BLaER1 treated with 17β-estradiol and CSF1 and Interleukin-3, amounts not matched to agents 10 nM and 100 nM (cell line): ENCODE results near the gene ITGB1.
"Not testable (repeated sequence)": the region's sequence is repeated elsewhere in the genome, so short reads cannot be mapped to it uniquely, and the experiment has no call there.

Source experiments
- H3K27ac ChIP-seq, 11 experiments: shearing (Covaris generic); formaldehyde crosslinking; 2 replicates each; pipeline ENCODE4 v1.8.1; 2022
- H3K27me3 ChIP-seq, 11 experiments: shearing (Covaris generic); formaldehyde crosslinking; 2 replicates each; pipeline ENCODE4 v1.8.1; 2022
- H3K36me3 ChIP-seq, 11 experiments: shearing (Covaris generic); formaldehyde crosslinking; 2 replicates each; pipeline ENCODE4 v1.8.1; 2022
- H3K4me1 ChIP-seq, 10 experiments: shearing (Covaris generic); formaldehyde crosslinking; 2 replicates each; pipeline ENCODE4 v1.8.1; 2022
- H3K4me2 ChIP-seq, 11 experiments: shearing (Covaris generic); formaldehyde crosslinking; 2 replicates each; pipeline ENCODE4 v1.8.1; 2022
- H3K4me3 ChIP-seq, 10 experiments: shearing (Covaris generic); formaldehyde crosslinking; 2 replicates each; pipeline ENCODE4 v1.8.1; 2022
- H3K9ac ChIP-seq, 11 experiments: shearing (Covaris generic); formaldehyde crosslinking; 2 replicates each; pipeline ENCODE4 v1.8.1; 2022
- H3K9me3 ChIP-seq, 11 experiments: shearing (Covaris generic); formaldehyde crosslinking; replicated peaks in 1 of 11; 2 replicates each; pipeline ENCODE4 v1.8.1; 2022
- H4K20me1 ChIP-seq, 11 experiments: shearing (Covaris generic); formaldehyde crosslinking; 2 replicates each; pipeline ENCODE4 v1.8.1; 2022
- Cebpa-rat ChIP-seq, 11 experiments: shearing (Covaris generic); IDR thresholded peaks; 2 replicates each; pipeline ENCODE4 v1.8.1; 2022

The ITGB1 gene

DNA sequence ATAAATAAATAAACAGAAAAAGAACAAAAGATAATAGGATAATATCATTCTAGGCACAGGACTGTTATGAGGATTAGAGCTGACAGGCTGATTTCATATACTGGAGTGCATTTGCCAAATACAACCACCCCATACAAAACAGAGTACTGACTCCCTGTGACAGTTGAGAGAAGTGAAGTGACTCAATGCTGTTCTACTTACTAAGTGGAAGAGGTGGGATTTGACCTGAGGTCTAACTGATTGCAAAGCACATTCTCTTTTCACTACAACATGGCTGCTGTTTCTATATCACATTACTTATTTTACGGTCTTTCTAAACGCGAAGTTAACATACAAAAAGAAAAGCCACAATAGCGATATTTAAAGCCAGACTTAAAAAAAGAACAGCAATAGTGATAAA, 51.4 kb downstream of the ITGB1 start:
- Histone ChIP-seq H3K27me3 (no peaks in the 10 kb centered on the region), H4K20me1 (peaks cover 0 to 23% (median 0%) of the 10 kb centered on the region in 11 experiments; a peak in 4 of 22 replicates), H3K9ac (no peak overlapping the region), H3K36me3 (peaks cover 75 to 100% (median 89%) of the 10 kb centered on the region in 11 experiments), H3K4me3 (no peak overlapping the region), H3K4me2 (no peak overlapping the region), H3K9me3 (no peaks in the 10 kb centered on the region), H3K27ac (no peak overlapping the region), H3K4me1 (no peaks in the 10 kb centered on the region)
- no peak for TF ChIP-seq Cebpa-rat (IDR thresholded peaks at IDR 0.05)

DNA sequence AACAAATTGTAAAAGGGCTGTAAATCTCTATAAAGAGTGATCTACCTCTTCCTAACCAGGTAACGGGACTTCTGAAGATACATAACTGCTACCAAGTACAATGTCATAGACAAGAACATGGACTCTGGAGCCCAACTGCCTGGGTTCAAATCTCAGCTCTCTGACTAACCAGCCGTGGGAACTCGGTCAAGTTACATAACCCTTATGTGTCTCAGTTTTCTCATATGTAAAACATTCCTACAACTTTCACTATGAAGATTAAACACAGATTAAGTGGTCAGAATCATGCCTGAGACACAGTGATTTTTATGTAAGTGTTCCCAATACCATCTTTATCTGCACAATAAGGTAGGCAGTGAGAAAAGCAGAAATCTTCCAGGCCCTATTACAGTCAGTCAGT, 52.6 kb downstream of the ITGB1 start:
- Histone ChIP-seq H3K9ac (no peak overlapping the region), H3K9me3 (no peaks in the 10 kb centered on the region), H3K4me3 (no peak overlapping the region), H4K20me1 (peaks cover 0 to 19% (median 0%) of the 10 kb centered on the region in 11 experiments; a peak in 4 of 22 replicates), H3K27ac (no peak overlapping the region), H3K36me3 (peaks cover 65 to 92% (median 78%) of the 10 kb centered on the region in 11 experiments), H3K4me2 (no peak overlapping the region), H3K27me3 (no peaks in the 10 kb centered on the region), H3K4me1 (no peaks in the 10 kb centered on the region)
- TF ChIP-seq Cebpa-rat (IDR thresholded peaks at IDR 0.05) = no peak

GRCh38 chr10:32901815-32902214, 56.2 kb downstream of the ITGB1 start:
- no peaks in the 10 kb centered on the region for H3K9me3 ChIP-seq
- no peak overlapping the region for H3K4me2 ChIP-seq
- no peak overlapping the region for H3K4me3 ChIP-seq
- H3K36me3 ChIP-seq = peaks cover 60 to 90% (median 72%) of the 10 kb centered on the region in 11 experiments
- H4K20me1 ChIP-seq = peaks cover 0 to 12% (median 0%) of the 10 kb centered on the region in 11 experiments; a peak in 3 of 22 replicates
- no peak for TF ChIP-seq Cebpa-rat (IDR thresholded peaks at IDR 0.05)
- no peak overlapping the region for H3K27ac ChIP-seq
- H3K4me1 ChIP-seq = no peaks in the 10 kb centered on the region
- no peak overlapping the region for H3K9ac ChIP-seq
- no peaks in the 10 kb centered on the region for H3K27me3 ChIP-seq

GRCh38 chr10:32895200-32895968, 62.6 kb downstream of the ITGB1 start:
- not testable (repeated sequence) for H3K4me1 ChIP-seq, H3K4me3 ChIP-seq, H3K27me3 ChIP-seq, H3K9ac ChIP-seq, H3K27ac ChIP-seq, H3K4me2 ChIP-seq, H3K9me3 ChIP-seq, H4K20me1 ChIP-seq
- peaks cover 34 to 53% (median 39%) of the 10 kb centered on the region in 11 experiments for H3K36me3 ChIP-seq

DNA sequence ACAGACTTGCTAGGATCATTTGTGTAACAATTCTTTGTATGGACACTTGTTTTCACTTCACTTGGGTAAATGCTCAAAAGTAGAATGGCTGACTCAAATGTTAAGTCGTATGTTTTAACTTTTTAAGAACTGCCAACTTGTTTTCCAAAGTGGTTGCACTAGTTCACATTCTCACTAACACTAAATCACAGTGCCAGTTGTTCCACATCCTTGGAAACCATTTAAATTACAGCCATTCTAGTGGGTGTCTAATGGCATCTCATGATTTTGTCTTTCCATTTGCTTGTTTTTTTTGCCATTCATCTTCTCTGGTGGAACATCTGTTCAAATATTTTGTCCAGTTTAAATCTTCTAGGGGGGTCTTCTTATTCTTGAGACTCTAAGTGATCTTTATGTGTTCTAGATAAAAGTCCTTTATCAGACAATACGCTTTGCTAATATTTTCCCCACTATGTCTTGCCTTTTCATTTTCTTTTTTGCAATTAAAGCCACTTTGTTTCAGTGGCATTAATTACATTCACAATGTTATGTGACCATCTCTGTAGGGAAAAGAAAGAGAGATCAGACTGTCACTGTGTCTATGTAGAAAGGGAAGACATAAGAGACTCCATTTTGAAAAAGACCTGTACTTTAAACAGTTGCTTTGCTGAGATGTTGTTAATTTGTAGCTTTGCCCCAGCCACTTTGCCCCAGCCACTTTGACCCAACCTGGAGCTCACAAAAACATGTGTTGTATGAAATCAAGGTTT, 63.9 kb downstream of the ITGB1 start:
- Histone ChIP-seq H3K36me3 (peaks cover 29 to 42% (median 35%) of the 10 kb centered on the region in 11 experiments), H3K9me3 (no peaks in the 10 kb centered on the region), H3K4me3 (no peak overlapping the region), H3K27ac (no peak overlapping the region), H3K4me2 (no peak overlapping the region), H3K4me1 (peaks cover 0 to 8% (median 0%) of the 10 kb centered on the region in 10 experiments; a peak in 2 of 20 replicates), H4K20me1 (no peaks in the 10 kb centered on the region; a peak in 1 of 22 replicates), H3K9ac (no peak overlapping the region), H3K27me3 (no peaks in the 10 kb centered on the region)
- no peak for TF ChIP-seq Cebpa-rat (IDR thresholded peaks at IDR 0.05)

DNA sequence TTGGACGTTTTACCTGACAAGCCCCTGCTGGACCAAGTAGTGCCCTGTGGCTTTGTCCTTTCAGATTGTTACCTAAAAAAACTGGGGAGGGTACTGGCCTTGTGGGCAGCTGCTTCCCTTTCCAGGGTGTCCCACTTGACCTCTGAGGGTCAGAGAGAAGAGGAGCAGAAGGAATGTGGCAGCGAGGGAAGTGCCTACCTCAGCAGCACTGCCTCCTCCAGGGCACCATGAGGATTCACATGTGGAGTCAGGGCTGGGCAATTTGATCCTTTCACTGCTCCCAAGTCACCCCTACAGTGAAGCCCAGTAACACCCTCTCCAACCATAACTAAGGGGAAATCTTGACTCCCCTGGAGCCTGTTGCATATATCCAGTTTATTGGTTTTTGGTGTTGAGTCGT, 64.6 kb downstream of the ITGB1 start:
- H3K27me3 ChIP-seq = no peaks in the 10 kb centered on the region
- H3K36me3 ChIP-seq = peaks cover 22 to 35% (median 28%) of the 10 kb centered on the region in 11 experiments
- no peak for TF ChIP-seq Cebpa-rat (IDR thresholded peaks at IDR 0.05)
- no peak overlapping the region for H3K4me3 ChIP-seq
- H3K9ac ChIP-seq = no peak overlapping the region
- H3K9me3 ChIP-seq = no peaks in the 10 kb centered on the region
- no peaks in the 10 kb centered on the region; a peak in 1 of 22 replicates for H4K20me1 ChIP-seq
- H3K4me2 ChIP-seq = peak overlapping the region in 1 of 11 experiments; percentile 18; a peak in 1 of 22 replicates
- H3K4me1 ChIP-seq = peaks cover 0 to 8% (median 0%) of the 10 kb centered on the region in 10 experiments; a peak in 2 of 20 replicates
- no peak overlapping the region for H3K27ac ChIP-seq

GRCh38 chr10:32891261-32891660, 66.8 kb downstream of the ITGB1 start:
- Histone ChIP-seq H3K36me3 (peaks cover 3 to 20% (median 7%) of the 10 kb centered on the region in 11 experiments; a peak in 18 of 22 replicates), H4K20me1 (no peaks in the 10 kb centered on the region; a peak in 1 of 22 replicates), H3K4me1 (peaks cover 0 to 8% (median 0%) of the 10 kb centered on the region in 10 experiments; a peak in 2 of 20 replicates), H3K9ac (no peak overlapping the region), H3K9me3 (no peaks in the 10 kb centered on the region), H3K4me2 (no peak overlapping the region), H3K4me3 (no peak overlapping the region), H3K27me3 (no peaks in the 10 kb centered on the region), H3K27ac (no peak overlapping the region)
- TF ChIP-seq Cebpa-rat (IDR thresholded peaks at IDR 0.05) = no peak

DNA sequence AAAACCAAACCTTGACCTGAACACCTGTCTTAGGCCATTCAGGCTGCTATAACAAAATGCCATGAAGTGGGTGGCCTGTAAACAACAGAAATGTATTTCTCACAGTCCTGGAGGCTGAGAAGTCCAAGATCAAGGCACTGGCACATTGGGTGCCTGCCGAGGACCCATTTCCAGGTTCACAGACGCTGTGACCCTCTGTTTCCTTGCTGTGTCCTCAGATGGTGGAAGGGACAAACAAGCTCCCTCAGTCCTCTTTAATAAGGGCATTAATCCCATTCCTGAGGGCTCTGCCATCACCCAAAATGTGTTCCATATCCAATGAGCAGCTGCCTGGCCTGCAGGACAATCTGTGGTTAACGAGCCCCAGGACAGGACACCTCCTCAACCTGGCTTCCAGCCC, 67.6 kb downstream of the ITGB1 start:
- peaks cover 0 to 12% (median 1%) of the 10 kb centered on the region in 11 experiments; a peak in 11 of 22 replicates for H3K36me3 ChIP-seq
- TF ChIP-seq Cebpa-rat (IDR thresholded peaks at IDR 0.05) = no peak
- H3K9ac ChIP-seq = no peak overlapping the region
- no peak overlapping the region for H3K27ac ChIP-seq
- no peaks in the 10 kb centered on the region; a peak in 1 of 22 replicates for H4K20me1 ChIP-seq
- no peak overlapping the region for H3K4me3 ChIP-seq
- H3K9me3 ChIP-seq = no peaks in the 10 kb centered on the region
- H3K4me1 ChIP-seq = peaks cover 0 to 8% (median 0%) of the 10 kb centered on the region in 10 experiments; a peak in 2 of 20 replicates
- no peak overlapping the region for H3K4me2 ChIP-seq
- H3K27me3 ChIP-seq = no peaks in the 10 kb centered on the region

DNA sequence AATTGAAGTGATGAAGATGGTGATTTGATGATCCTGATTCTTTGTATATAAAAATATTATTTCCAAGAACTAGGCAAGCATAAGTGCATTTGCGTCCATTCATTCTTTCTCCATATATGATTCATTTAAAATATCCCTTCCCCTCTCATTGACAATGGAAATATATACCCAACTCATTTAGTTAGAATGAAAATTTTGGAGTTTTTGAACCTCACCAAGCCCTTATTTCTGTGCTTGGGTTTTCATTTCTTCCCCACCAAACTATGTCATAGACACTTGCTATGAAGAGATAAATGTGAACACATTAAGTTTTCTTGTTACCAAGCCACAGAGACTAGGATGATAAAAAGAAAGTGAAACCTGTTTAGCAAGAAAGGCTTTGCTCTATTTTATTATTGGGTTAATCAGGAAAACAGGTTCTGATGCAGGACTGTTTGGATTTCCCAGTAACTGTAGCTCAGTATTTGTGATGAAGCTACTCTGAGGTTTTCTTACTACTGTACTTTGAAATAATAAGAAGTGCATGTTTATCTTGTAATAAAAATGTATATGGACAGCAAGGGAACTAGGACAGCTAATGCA, 68.3 kb downstream of the ITGB1 start:
- Histone ChIP-seq H4K20me1 (no peaks in the 10 kb centered on the region; a peak in 1 of 22 replicates), H3K4me2 (no peak overlapping the region), H3K27ac (no peak overlapping the region), H3K9ac (no peak overlapping the region), H3K36me3 (peaks cover 0 to 6% (median 0%) of the 10 kb centered on the region in 11 experiments; a peak in 3 of 22 replicates), H3K9me3 (no peaks in the 10 kb centered on the region), H3K27me3 (no peaks in the 10 kb centered on the region), H3K4me1 (peaks cover 0 to 8% (median 0%) of the 10 kb centered on the region in 10 experiments; a peak in 2 of 20 replicates), H3K4me3 (no peak overlapping the region)
- TF ChIP-seq Cebpa-rat (IDR thresholded peaks at IDR 0.05) = no peak
